Suprapubic skin (tissue), 4 donors: Measurements from ENCODE around the gene NPAS3. TPM values are rescaled to one million over a fixed set of nuclear protein-coding genes. Genes with fewer than 3 reads are reported as not detected.

Experiments
- DNase-seq, 2 donors: peaks; one replicate each; pipeline ENCODE4 v3.0.0-alpha.2; 2019; ENCODE audit warnings: low spot score in 2 of 2
- H3K27ac ChIP-seq: fragments of 200-600 bp; sonication (generic); one replicate; pipeline ENCODE4 v1.5.1; 2019
- H3K27me3 ChIP-seq: fragments of 200-600 bp; sonication (generic); one replicate; pipeline ENCODE4 v1.5.1; 2019
- H3K36me3 ChIP-seq: fragments of 200-600 bp; sonication (generic); one replicate; pipeline ENCODE4 v1.5.1; 2019
- H3K4me1 ChIP-seq: fragments of 200-600 bp; sonication (generic); one replicate; pipeline ENCODE4 v1.5.1; 2019
- H3K4me3 ChIP-seq: fragments of 200-600 bp; sonication (generic); one replicate; pipeline ENCODE4 v1.5.1; 2019; ENCODE audit warnings: mild to moderate bottlenecking
- H3K9me3 ChIP-seq: fragments of 200-600 bp; sonication (generic); one replicate; pipeline ENCODE4 v1.5.1; 2019
- CTCF ChIP-seq, 2 donors: fragments of 200-600 bp in 1 of 2; fragments of 450-650 bp in 1 of 2; sonication (generic) in 1 of 2; IDR thresholded peaks; one replicate each; pipeline ENCODE4 v1.5.1; 2016 to 2019; ENCODE audit warnings: antibody characterized with exemption in 2 of 2, mild to moderate bottlenecking in 1 of 2, moderate library complexity in 1 of 2
- EP300 ChIP-seq: sonication (generic); formaldehyde crosslinking; IDR thresholded peaks from one replicate; pipeline ENCODE4 v1.6.1; 2017; ENCODE audit warnings: antibody characterized with exemption
- POLR2A ChIP-seq, 2 donors: fragments of 450-650 bp; IDR thresholded peaks; one replicate each; pipeline ENCODE4 v1.6.1; 2017; ENCODE audit warnings: antibody characterized with exemption in 2 of 2, mild to moderate bottlenecking in 2 of 2, moderate library complexity in 2 of 2
- POLR2AphosphoS5 ChIP-seq, 3 donors: sonication (generic); formaldehyde crosslinking; IDR thresholded peaks; one replicate each; pipeline ENCODE4 v1.6.1; 2017; ENCODE audit warnings: antibody characterized with exemption in 3 of 3
- WGBS: methylation state at CpG from one replicate; pipeline ENCODE4 v1.1.5; 2018; 5-methylcytosine and 5-hydroxymethylcytosine counted together
- total RNA-seq, 4 donors: library from RNA; depleted of rRNA; stranded (reverse); fragments of >200 nt; gene quantifications; one replicate each; pipeline ENCODE4 v1.1.0, GENCODE V29; 2016

Gene NPAS3
- total RNA-seq, 4 donors from 2014 or later, result 0.17 to 0.45 (median 0.29) TPM; not detected in 1

- TF ChIP-seq EP300, result no peak
- no peak for TF ChIP-seq CTCF (IDR thresholded peaks at IDR 0.05)
- TF ChIP-seq POLR2AphosphoS5 (IDR thresholded peaks at IDR 0.05), result no peak
- TF ChIP-seq POLR2A (IDR thresholded peaks at IDR 0.05), result no peak
- Histone ChIP-seq H3K27ac (no peak overlapping the region), H3K9me3 (no peaks in the 10 kb centered on the region), H3K36me3 (no peaks in the 10 kb centered on the region), H3K4me1 (peaks cover 6% of the 10 kb centered on the region), H3K27me3 (no peaks in the 10 kb centered on the region), H3K4me3 (no peak overlapping the region)
- no peak for DNase-seq
- 84% methylated on average over 2 of the region's 2 CpGs for WGBS
These were observed 642.2 kb downstream of the NPAS3 start for GRCh38 chr14:33580841-33581240.

- Histone ChIP-seq H3K36me3 (no peaks in the 10 kb centered on the region), H3K27ac (no peak overlapping the region), H3K9me3 (no peaks in the 10 kb centered on the region), H3K4me1 (peaks cover 4% of the 10 kb centered on the region), H3K4me3 (no peak overlapping the region), H3K27me3 (no peaks in the 10 kb centered on the region)
- no peak for TF ChIP-seq POLR2A (IDR thresholded peaks at IDR 0.05)
- TF ChIP-seq EP300, result no peak
- TF ChIP-seq POLR2AphosphoS5 (IDR thresholded peaks at IDR 0.05), result no peak
- TF ChIP-seq CTCF (IDR thresholded peaks at IDR 0.05), result no peak
- 97% methylated on average over 2 of the region's 2 CpGs for whole genome bisulfite sequencing
- DNase-seq, result no peak
These were observed 646.0 kb downstream of the NPAS3 start for GRCh38 chr14:33584697-33585096.

- H3K4me1 ChIP-seq, result no peaks in the 10 kb centered on the region
- no peaks in the 10 kb centered on the region for H3K27me3 ChIP-seq
- 91% methylated on average over 4 of the region's 4 CpGs for WGBS
- TF ChIP-seq POLR2AphosphoS5 (IDR thresholded peaks at IDR 0.05), result no peak
- no peaks in the 10 kb centered on the region for H3K9me3 ChIP-seq
- H3K4me3 ChIP-seq, result no peak overlapping the region
- no peaks in the 10 kb centered on the region for H3K36me3 ChIP-seq
- no peak for DNase-seq
- H3K27ac ChIP-seq, result no peak overlapping the region
These were observed 648.1 kb downstream of the NPAS3 start for GRCh38 chr14:33586806-33587205.

- 75% methylated on average over 5 of the region's 5 CpGs for WGBS
- Histone ChIP-seq H3K36me3 (no peaks in the 10 kb centered on the region), H3K27me3 (no peaks in the 10 kb centered on the region), H3K4me3 (no peak overlapping the region), H3K9me3 (no peaks in the 10 kb centered on the region), H3K4me1 (no peaks in the 10 kb centered on the region), H3K27ac (no peak overlapping the region)
- DNase-seq, result no peak
- no peak for TF ChIP-seq POLR2A (IDR thresholded peaks at IDR 0.05)
- TF ChIP-seq EP300, result no peak
- no peak for TF ChIP-seq POLR2AphosphoS5 (IDR thresholded peaks at IDR 0.05)
- no peak for TF ChIP-seq CTCF (IDR thresholded peaks at IDR 0.05)
These were observed 649.1 kb downstream of the NPAS3 start for GRCh38 chr14:33587791-33588190.

GRCh38 chr14:33588771-33589170 lies 650.1 kb downstream of the NPAS3 start:
- TF ChIP-seq POLR2A (IDR thresholded peaks at IDR 0.05) (no peak), POLR2AphosphoS5 (IDR thresholded peaks at IDR 0.05) (no peak), CTCF (IDR thresholded peaks at IDR 0.05) (no peak), EP300 (no peak)
- no peak overlapping the region for H3K4me3 ChIP-seq
- no peak for DNase-seq
- H3K27ac ChIP-seq, result no peak overlapping the region
- no peaks in the 10 kb centered on the region for H3K36me3 ChIP-seq
- H3K4me1 ChIP-seq, result no peaks in the 10 kb centered on the region
- H3K27me3 ChIP-seq, result no peaks in the 10 kb centered on the region
- H3K9me3 ChIP-seq, result no peaks in the 10 kb centered on the region
- 96% methylated on average over 4 of the region's 4 CpGs for WGBS

- Histone ChIP-seq H3K4me3 (no peak overlapping the region), H3K36me3 (no peaks in the 10 kb centered on the region), H3K27me3 (no peaks in the 10 kb centered on the region), H3K27ac (no peak overlapping the region), H3K4me1 (no peaks in the 10 kb centered on the region), H3K9me3 (no peaks in the 10 kb centered on the region)
- no peak for DNase-seq
- WGBS, result 52% methylated on average over 3 of the region's 3 CpGs
- TF ChIP-seq CTCF (IDR thresholded peaks at IDR 0.05), result no peak
- no peak for TF ChIP-seq EP300
- no peak for TF ChIP-seq POLR2AphosphoS5 (IDR thresholded peaks at IDR 0.05)
- TF ChIP-seq POLR2A (IDR thresholded peaks at IDR 0.05), result no peak
These were observed 650.7 kb downstream of the NPAS3 start for GRCh38 chr14:33589334-33589733.
